ENCODE measurements around the gene TPPP2. TPM values are rescaled to one million over a fixed set of nuclear protein-coding genes. Genes with fewer than 3 reads are reported as not detected.

TPPP2 gene
- total and polyA plus RNA-seq, 2 experiments from 2014 or later: not detected

DNA sequence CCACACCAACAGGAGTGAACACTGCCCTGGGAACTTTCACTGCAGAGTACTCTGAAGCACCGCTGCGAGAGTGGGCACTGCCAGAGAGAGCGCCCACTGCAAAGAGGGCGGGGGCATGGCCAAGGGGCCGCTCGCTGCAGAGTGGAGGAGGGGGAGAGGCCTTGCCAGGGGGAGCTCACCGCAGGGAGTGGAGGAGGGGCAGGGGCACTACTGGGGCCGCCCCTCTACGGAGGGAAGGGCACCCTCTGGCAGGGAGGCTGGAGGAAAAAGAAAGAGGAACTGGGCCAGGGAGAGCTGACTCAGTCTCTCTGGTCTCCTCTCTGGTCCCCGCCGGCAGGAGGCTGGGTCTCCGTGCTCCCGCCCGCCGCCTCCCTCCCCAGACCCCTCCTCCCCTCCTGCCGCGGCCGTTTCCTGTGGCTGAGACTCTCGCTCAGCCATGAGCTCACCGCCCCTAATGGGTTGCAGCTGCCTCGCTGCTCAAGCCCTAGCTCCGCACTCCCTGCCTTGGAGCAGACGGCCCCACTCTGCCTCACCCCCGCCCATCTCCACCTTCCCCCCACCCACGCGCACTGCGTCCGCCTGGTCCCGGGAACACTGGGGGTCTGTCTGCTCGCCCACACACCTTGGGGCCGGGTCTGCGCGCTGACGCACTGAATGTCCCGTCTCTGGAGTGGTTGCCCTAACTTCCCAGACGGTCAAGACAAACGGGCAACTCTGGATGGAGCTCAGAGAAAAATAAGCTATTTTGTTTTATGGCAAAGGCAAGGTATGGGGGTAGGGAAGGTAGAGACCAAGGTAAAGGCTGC, 41.4 kb downstream of the TPPP2 start:
- peak overlapping the region; percentile 91 for H2AFZ ChIP-seq
- peaks cover 3% of the 10 kb centered on the region; the same call in 1 of the 2 replicates for H4K20me1 ChIP-seq (replicated peaks; ENCODE audit: insufficient read depth)
- H3K4me1 ChIP-seq (ENCODE audit: insufficient read depth): peaks cover 13% of the 10 kb centered on the region
- TF ChIP-seq ZNF114 (CRISPR knock-in tag; IDR thresholded peaks at IDR 0.05) (no peak), ETS1 (IDR thresholded peaks at IDR 0.05) (peak; percentile 40; the same call in 1 of the 2 replicates), POLR2AphosphoS5 (IDR thresholded peaks at IDR 0.05; ENCODE audit: low read depth) (peak; percentile 55; the same call in 1 of the 2 replicates)
- Mint-ChIP-seq H3K4me3 (peak overlapping the region; percentile 97), H3K9me3 (no peaks in the 10 kb centered on the region; the same call in 1 of the 3 replicates), H3K4me1 (peaks cover 35% of the 10 kb centered on the region), H3K27me3 (ENCODE audit: insufficient read depth, low read depth, poor library complexity) (peaks cover 23% of the 10 kb centered on the region), H3K27ac (peak overlapping the region; percentile 96), H3K36me3 (ENCODE audit: low read depth) (peaks cover 39% of the 10 kb centered on the region)
- peak overlapping the region; percentile 98 for H3K4me2 ChIP-seq
- peaks cover 6% of the 10 kb centered on the region for H3K79me2 ChIP-seq (replicated peaks; ENCODE audit: insufficient read depth)
- peaks cover 4% of the 10 kb centered on the region; the same call in 1 of the 2 replicates for H3K36me3 ChIP-seq (ENCODE audit: insufficient read depth)
- ATAC-seq (peak; percentile 47), DNase-seq (ENCODE audit: low spot score) (peak; percentile 94)
- peaks cover 17% of the 10 kb centered on the region for H3F3A ChIP-seq (replicated peaks; ENCODE audit: low read depth)
- peak overlapping the region; percentile 92 for H3K27ac ChIP-seq (ENCODE audit: low read depth)
- H3K9me2 ChIP-seq (ENCODE audit: insufficient read depth): no peaks in the 10 kb centered on the region
- H3K4me3 ChIP-seq: peak overlapping the region; percentile 95
- peaks cover 27% of the 10 kb centered on the region for H3K27me3 ChIP-seq (ENCODE audit: insufficient read depth)

GRCh38 chr14:21072031-21072473, 42.0 kb downstream of the TPPP2 start:
- H3K4me3 Mint-ChIP-seq: peak overlapping the region; percentile 97
- H3K79me2 ChIP-seq (replicated peaks; ENCODE audit: insufficient read depth): peaks cover 6% of the 10 kb centered on the region
- H3K4me2 ChIP-seq: peak overlapping the region; percentile 98
- H3K27ac ChIP-seq (ENCODE audit: low read depth): peak overlapping the region; percentile 92; the same call in 1 of the 2 replicates
- H3K27me3 ChIP-seq (ENCODE audit: insufficient read depth): peaks cover 21% of the 10 kb centered on the region
- no peaks in the 10 kb centered on the region; the same call in 1 of the 3 replicates for H3K9me3 Mint-ChIP-seq
- DNase-seq (ENCODE audit: low spot score): peak; percentile 30
- peaks cover 6% of the 10 kb centered on the region; the same call in 1 of the 2 replicates for H3K36me3 ChIP-seq (ENCODE audit: insufficient read depth)
- H2AFZ ChIP-seq: peak overlapping the region; percentile 91
- peaks cover 17% of the 10 kb centered on the region for H3F3A ChIP-seq (replicated peaks; ENCODE audit: low read depth)
- peaks cover 32% of the 10 kb centered on the region for H3K4me1 Mint-ChIP-seq
- no peaks in the 10 kb centered on the region for H3K9me2 ChIP-seq (ENCODE audit: insufficient read depth)
- peaks cover 3% of the 10 kb centered on the region; the same call in 1 of the 2 replicates for H4K20me1 ChIP-seq (replicated peaks; ENCODE audit: insufficient read depth)
- H3K27me3 Mint-ChIP-seq (ENCODE audit: insufficient read depth, low read depth, poor library complexity): peaks cover 20% of the 10 kb centered on the region
- no peak for ATAC-seq
- H3K36me3 Mint-ChIP-seq (ENCODE audit: low read depth): peaks cover 45% of the 10 kb centered on the region
- peaks cover 13% of the 10 kb centered on the region for H3K4me1 ChIP-seq (ENCODE audit: insufficient read depth)
- peak overlapping the region; percentile 96 for H3K27ac Mint-ChIP-seq
- H3K4me3 ChIP-seq: peak overlapping the region; percentile 95
- TF ChIP-seq JUNB (IDR thresholded peaks at IDR 0.05; ENCODE audit: unreplicated experiment): no peak
- TF ChIP-seq STAT1 (IDR thresholded peaks at IDR 0.05; ENCODE audit: unreplicated experiment): no peak
- no peak for TF ChIP-seq POLR2AphosphoS5 (IDR thresholded peaks at IDR 0.05; ENCODE audit: low read depth)
- TF ChIP-seq ETS1 (IDR thresholded peaks at IDR 0.05): no peak
- TF ChIP-seq ZNF462 (CRISPR knock-in tag; IDR thresholded peaks at IDR 0.05): no peak
- TF ChIP-seq NANOG (IDR thresholded peaks at IDR 0.05; ENCODE audit: borderline replicate concordance): no peak
- no peak for TF ChIP-seq EZH2phosphoT487 (IDR thresholded peaks at IDR 0.05; ENCODE audit: unreplicated experiment)
- no peak for TF ChIP-seq ZNF114 (CRISPR knock-in tag; IDR thresholded peaks at IDR 0.05)
- TF ChIP-seq EZH2 (IDR thresholded peaks at IDR 0.05; ENCODE audit: low read depth, unreplicated experiment): no peak
- no peak for TF ChIP-seq ZNF331 (CRISPR knock-in tag; IDR thresholded peaks at IDR 0.05; ENCODE audit: low read depth)
